CD8-positive, alpha-beta memory T cell (primary cell): ENCODE data around the gene CYP26B1. TPM values are rescaled to one million over a fixed set of nuclear protein-coding genes. Genes with fewer than 3 reads are reported as not detected.

Source experiments
- CTCF ChIA-PET: fragments of 350-600 bp; sonication (Branson Sonifier 250); formaldehyde crosslinking; loops from one replicate; lab custom pipeline; 2021; ENCODE audit warnings: antibody characterized with exemption; lab: Charles Lee
- POLR2A ChIA-PET: fragments of 350-600 bp; sonication (Branson Sonifier 250); formaldehyde crosslinking; loops from one replicate; lab custom pipeline; 2021; ENCODE audit warnings: antibody characterized with exemption; lab: Charles Lee
- DNase-seq, 5 donors: peaks; one replicate each; pipeline versions ENCODE4 v3.0.0 to v3.0.0-alpha.2; 2020 to 2022; ENCODE audit warnings: mixed read lengths in 1 of 5
- H3K27ac ChIP-seq: one replicate; pipeline ENCODE4 v1.7.0; 2013; ENCODE audit warnings: low read depth, mild to moderate bottlenecking, low read length, moderate library complexity
- H3K27me3 ChIP-seq: 2 replicates; pipeline ENCODE4 v1.7.0; 2013; ENCODE audit warnings: low read length, mild to moderate bottlenecking; ENCODE audit not compliant: insufficient read depth, poor library complexity, severe bottlenecking
- H3K36me3 ChIP-seq: 2 replicates; pipeline ENCODE4 v1.7.0; 2013; ENCODE audit warnings: mild to moderate bottlenecking, low read length, moderate library complexity; ENCODE audit not compliant: insufficient read depth
- H3K4me1 ChIP-seq: 2 replicates; pipeline ENCODE4 v1.7.0; 2013; ENCODE audit warnings: mild to moderate bottlenecking, low read length, moderate library complexity; ENCODE audit not compliant: insufficient read depth
- H3K4me3 ChIP-seq: 2 replicates; pipeline ENCODE4 v1.7.0; 2013; ENCODE audit warnings: mild to moderate bottlenecking, low read length
- H3K9me3 ChIP-seq: 2 replicates; pipeline ENCODE4 v1.7.0; 2013; ENCODE audit warnings: mild to moderate bottlenecking, low read length
- H3K27ac Mint-ChIP-seq, 8 donors: one replicate each; pipeline ENCODE4 v1.8.0; 2020 to 2021; ENCODE audit warnings: mixed read lengths in 8 of 8, mild to moderate bottlenecking in 6 of 8, inconsistent platforms in 3 of 8, moderate library complexity in 3 of 8
- H3K27me3 Mint-ChIP-seq, 2 donors: one replicate each; pipeline ENCODE4 v1.8.0; 2020 to 2021; ENCODE audit warnings: mixed read lengths in 2 of 2, mild to moderate bottlenecking in 1 of 2, moderate library complexity in 1 of 2
- H3K36me3 Mint-ChIP-seq, 3 donors: one replicate each; pipeline ENCODE4 v1.8.0; 2020 to 2021; ENCODE audit warnings: mixed read lengths in 3 of 3, inconsistent platforms in 1 of 3, mild to moderate bottlenecking in 1 of 3
- H3K4me1 Mint-ChIP-seq, 3 donors: one replicate each; pipeline ENCODE4 v1.8.0; 2020 to 2021; ENCODE audit warnings: mixed read lengths in 3 of 3, inconsistent platforms in 1 of 3, mild to moderate bottlenecking in 1 of 3
- H3K4me3 Mint-ChIP-seq, 7 donors: one replicate each; pipeline ENCODE4 v1.8.0; 2020 to 2021; ENCODE audit warnings: mixed read lengths in 7 of 7, mild to moderate bottlenecking in 6 of 7, moderate library complexity in 4 of 7, inconsistent platforms in 2 of 7
- H3K9me3 Mint-ChIP-seq, 5 donors: one replicate each; pipeline ENCODE4 v1.8.0; 2020 to 2022; ENCODE audit warnings: mixed read lengths in 5 of 5, mild to moderate bottlenecking in 3 of 5, moderate library complexity in 2 of 5, inconsistent platforms in 1 of 5
- polyA plus RNA-seq: library from polyadenylated mRNA; unstranded; fragments of 300-500 nt; fragmentation: Illumina TruSeq; gene quantifications from one replicate; pipeline ENCODE4 v1.2.3, GENCODE V29; 2021
- total RNA-seq, 2 experiments: library from RNA; stranded (reverse); gene quantifications; one replicate each; pipeline ENCODE4 v1.2.3, GENCODE V29; 2021

CYP26B1 gene
- total and polyA plus RNA-seq, 3 experiments from 2014 or later: not detected

GRCh38 chr2:72104821-72105588, 42.7 kb downstream of the CYP26B1 start:
- no peak overlapping the region for H3K27ac ChIP-seq
- H3K27me3 ChIP-seq: no peaks in the 10 kb centered on the region
- peaks cover 4 to 26% of the 10 kb centered on the region in 2 donors for H3K27me3 Mint-ChIP-seq
- no peaks in the 10 kb centered on the region for H3K9me3 ChIP-seq
- no peaks in the 10 kb centered on the region for H3K9me3 Mint-ChIP-seq
- H3K36me3 ChIP-seq: no peaks in the 10 kb centered on the region
- no peak for DNase-seq
- H3K27ac Mint-ChIP-seq: no peak overlapping the region
- no peaks in the 10 kb centered on the region for H3K4me1 Mint-ChIP-seq
- no peaks in the 10 kb centered on the region for H3K4me1 ChIP-seq
- POLR2A ChIA-PET: no interaction called here
- no peak overlapping the region for H3K4me3 ChIP-seq
- CTCF ChIA-PET: no interaction called here
- H3K4me3 Mint-ChIP-seq: no peak overlapping the region
- H3K36me3 Mint-ChIP-seq: no peaks in the 10 kb centered on the region

GRCh38 chr2:72103690-72104089, 44.0 kb downstream of the CYP26B1 start:
- Histone ChIP-seq H3K9me3 (no peaks in the 10 kb centered on the region), H3K4me1 (no peaks in the 10 kb centered on the region), H3K36me3 (no peaks in the 10 kb centered on the region), H3K4me3 (no peak overlapping the region), H3K27ac (no peak overlapping the region), H3K27me3 (no peaks in the 10 kb centered on the region)
- peaks cover 4 to 24% of the 10 kb centered on the region in 2 donors for H3K27me3 Mint-ChIP-seq
- H3K4me3 Mint-ChIP-seq: no peak overlapping the region
- no peaks in the 10 kb centered on the region for H3K4me1 Mint-ChIP-seq
- H3K9me3 Mint-ChIP-seq: no peaks in the 10 kb centered on the region
- no peak for DNase-seq
- H3K36me3 Mint-ChIP-seq: no peaks in the 10 kb centered on the region
- H3K27ac Mint-ChIP-seq: no peak overlapping the region
- POLR2A ChIA-PET: no interaction called here
- CTCF ChIA-PET: no interaction called here

- CTCF ChIA-PET: no interaction called here
- peaks cover 6 to 25% of the 10 kb centered on the region in 2 donors for H3K27me3 Mint-ChIP-seq
- no peaks in the 10 kb centered on the region for H3K9me3 ChIP-seq
- H3K9me3 Mint-ChIP-seq: no peaks in the 10 kb centered on the region
- H3K4me1 ChIP-seq: no peaks in the 10 kb centered on the region
- no peak overlapping the region for H3K4me3 Mint-ChIP-seq
- no peak for DNase-seq
- no peaks in the 10 kb centered on the region for H3K36me3 Mint-ChIP-seq
- no peaks in the 10 kb centered on the region for H3K27me3 ChIP-seq
- H3K36me3 ChIP-seq: no peaks in the 10 kb centered on the region
- H3K27ac ChIP-seq: no peak overlapping the region
- H3K4me1 Mint-ChIP-seq: no peaks in the 10 kb centered on the region
- POLR2A ChIA-PET: no interaction called here
- no peak overlapping the region for H3K4me3 ChIP-seq
- no peak overlapping the region for H3K27ac Mint-ChIP-seq
These were observed 44.5 kb downstream of the CYP26B1 start for GRCh38 chr2:72103161-72103560.

- CTCF ChIA-PET: no interaction called here
- peaks cover 7 to 15% of the 10 kb centered on the region in 2 donors for H3K27me3 Mint-ChIP-seq
- H3K4me3 Mint-ChIP-seq: no peak overlapping the region
- no peak for DNase-seq
- no peaks in the 10 kb centered on the region for H3K36me3 ChIP-seq
- H3K4me3 ChIP-seq: no peak overlapping the region
- no peak overlapping the region for H3K27ac ChIP-seq
- H3K36me3 Mint-ChIP-seq: no peaks in the 10 kb centered on the region
- no peaks in the 10 kb centered on the region for H3K4me1 Mint-ChIP-seq
- no peaks in the 10 kb centered on the region for H3K27me3 ChIP-seq
- no peaks in the 10 kb centered on the region for H3K9me3 Mint-ChIP-seq
- no peak overlapping the region for H3K27ac Mint-ChIP-seq
- POLR2A ChIA-PET: no interaction called here
- no peaks in the 10 kb centered on the region for H3K4me1 ChIP-seq
- no peaks in the 10 kb centered on the region for H3K9me3 ChIP-seq
These were observed 48.7 kb downstream of the CYP26B1 start for GRCh38 chr2:72098935-72099334.

- Histone ChIP-seq H3K9me3 (no peaks in the 10 kb centered on the region), H3K27ac (no peak overlapping the region), H3K4me3 (no peak overlapping the region), H3K4me1 (no peaks in the 10 kb centered on the region), H3K36me3 (no peaks in the 10 kb centered on the region), H3K27me3 (no peaks in the 10 kb centered on the region)
- H3K4me1 Mint-ChIP-seq: no peaks in the 10 kb centered on the region
- H3K27me3 Mint-ChIP-seq: peaks cover 3 to 8% of the 10 kb centered on the region in 2 donors
- no peak for DNase-seq
- no peak overlapping the region for H3K27ac Mint-ChIP-seq
- peaks cover 0 to 2% (median 0%) of the 10 kb centered on the region in 5 donors for H3K9me3 Mint-ChIP-seq
- CTCF ChIA-PET: no interaction called here
- POLR2A ChIA-PET: no interaction called here
- no peak overlapping the region for H3K4me3 Mint-ChIP-seq
- no peaks in the 10 kb centered on the region for H3K36me3 Mint-ChIP-seq
These were observed 50.4 kb downstream of the CYP26B1 start for GRCh38 chr2:72097276-72097675.

- Mint-ChIP-seq H3K27ac (no peak overlapping the region), H3K27me3 (peaks cover 3 to 5% of the 10 kb centered on the region in 2 donors), H3K9me3 (peaks cover 0 to 2% (median 0%) of the 10 kb centered on the region in 5 donors), H3K4me3 (no peak overlapping the region), H3K4me1 (no peaks in the 10 kb centered on the region), H3K36me3 (no peaks in the 10 kb centered on the region)
- Histone ChIP-seq H3K4me3 (no peak overlapping the region), H3K36me3 (no peaks in the 10 kb centered on the region), H3K27me3 (no peaks in the 10 kb centered on the region), H3K9me3 (no peaks in the 10 kb centered on the region), H3K4me1 (no peaks in the 10 kb centered on the region), H3K27ac (no peak overlapping the region)
- no peak for DNase-seq
- ChIA-PET POLR2A (no interaction called here), CTCF (no interaction called here)
These were observed 51.5 kb downstream of the CYP26B1 start for GRCh38 chr2:72096181-72096580.

GRCh38 chr2:72095364-72095763, 52.3 kb downstream of the CYP26B1 start:
- peaks cover 0 to 2% (median 0%) of the 10 kb centered on the region in 5 donors for H3K9me3 Mint-ChIP-seq
- Histone ChIP-seq H3K4me1 (no peaks in the 10 kb centered on the region), H3K4me3 (no peak overlapping the region), H3K27ac (no peak overlapping the region), H3K9me3 (no peaks in the 10 kb centered on the region), H3K36me3 (no peaks in the 10 kb centered on the region), H3K27me3 (no peaks in the 10 kb centered on the region)
- no peaks in the 10 kb centered on the region for H3K4me1 Mint-ChIP-seq
- H3K4me3 Mint-ChIP-seq: no peak overlapping the region
- H3K27me3 Mint-ChIP-seq: peaks cover 3 to 5% of the 10 kb centered on the region in 2 donors
- ChIA-PET CTCF (no interaction called here), POLR2A (no interaction called here)
- no peak overlapping the region for H3K27ac Mint-ChIP-seq
- no peak for DNase-seq
- H3K36me3 Mint-ChIP-seq: no peaks in the 10 kb centered on the region

- H3K27me3 ChIP-seq: no peaks in the 10 kb centered on the region
- CTCF ChIA-PET: no interaction called here
- POLR2A ChIA-PET: no interaction called here
- no peaks in the 10 kb centered on the region for H3K36me3 Mint-ChIP-seq
- no peak overlapping the region for H3K4me3 Mint-ChIP-seq
- no peaks in the 10 kb centered on the region for H3K4me1 ChIP-seq
- DNase-seq: no peak
- no peaks in the 10 kb centered on the region for H3K9me3 ChIP-seq
- peaks cover 0 to 2% (median 0%) of the 10 kb centered on the region in 5 donors for H3K9me3 Mint-ChIP-seq
- no peak overlapping the region for H3K4me3 ChIP-seq
- H3K36me3 ChIP-seq: no peaks in the 10 kb centered on the region
- H3K27ac Mint-ChIP-seq: no peak overlapping the region
- no peak overlapping the region for H3K27ac ChIP-seq
- H3K4me1 Mint-ChIP-seq: no peaks in the 10 kb centered on the region
- peaks cover 3 to 5% of the 10 kb centered on the region in 2 donors for H3K27me3 Mint-ChIP-seq
These were observed 53.0 kb downstream of the CYP26B1 start for GRCh38 chr2:72094701-72095100.
